Kidney epithelial cell (primary cell): Measurements from ENCODE around the gene DDX23. TPM values are rescaled to one million over a fixed set of nuclear protein-coding genes. Genes with fewer than 3 reads are reported as not detected.

Experiments used
- DNase-seq: peaks from one replicate; pipeline ENCODE4 v3.0.0-alpha.2; 2010; ENCODE audit warnings: low read depth
- H3K27me3 ChIP-seq: 2 replicates; pipeline ENCODE4 v1.6.0; 2011; ENCODE audit warnings: low read length; ENCODE audit not compliant: control insufficient read depth, insufficient read depth
- H3K36me3 ChIP-seq: 2 replicates; pipeline ENCODE4 v1.5.1; 2011; ENCODE audit warnings: low read length; ENCODE audit not compliant: control insufficient read depth, insufficient read depth
- H3K4me3 ChIP-seq: 2 replicates; pipeline ENCODE4 v1.5.1; 2011; ENCODE audit warnings: low read depth, mild to moderate bottlenecking, control low read depth, low read length
- CTCF ChIP-seq: IDR thresholded peaks from 2 replicates; pipeline ENCODE4 v1.5.1; 2011; ENCODE audit warnings: mild to moderate bottlenecking, moderate library complexity, low read length, control low read depth, inconsistent platforms; ENCODE audit not compliant: insufficient read depth, poor library complexity, severe bottlenecking
- total RNA-seq: library from RNA; depleted of rRNA; stranded (reverse); fragments of >200 nt; gene quantifications from 2 replicates; pipeline ENCODE4 v1.2.3, GENCODE V29; 2015

The DDX23 gene
- total RNA-seq, 1 donor from 2014 or later, result 65.1 TPM

GRCh38 chr12:48807981-48808380, 44.0 kb downstream of the DDX23 start:
- no peak for TF ChIP-seq CTCF
- no peak overlapping the region for H3K4me3 ChIP-seq
- DNase-seq, result no peak
- no peaks in the 10 kb centered on the region for H3K36me3 ChIP-seq
- H3K27me3 ChIP-seq, result no peaks in the 10 kb centered on the region

GRCh38 chr12:48803675-48804074, 48.3 kb downstream of the DDX23 start:
- no peaks in the 10 kb centered on the region for H3K36me3 ChIP-seq
- H3K27me3 ChIP-seq, result no peaks in the 10 kb centered on the region
- H3K4me3 ChIP-seq, result no peak overlapping the region
- DNase-seq, result no peak
- no peak for TF ChIP-seq CTCF

- Histone ChIP-seq H3K27me3 (no peaks in the 10 kb centered on the region), H3K4me3 (no peak overlapping the region), H3K36me3 (no peaks in the 10 kb centered on the region)
- no peak for DNase-seq
- no peak for TF ChIP-seq CTCF
Observed at GRCh38 chr12:48800971-48801370, 51.0 kb downstream of the DDX23 start.

- Histone ChIP-seq H3K4me3 (no peak overlapping the region), H3K27me3 (no peaks in the 10 kb centered on the region), H3K36me3 (no peaks in the 10 kb centered on the region)
- TF ChIP-seq CTCF, result no peak
- no peak for DNase-seq
Observed at GRCh38 chr12:48800457-48800856, 51.5 kb downstream of the DDX23 start.

- no peaks in the 10 kb centered on the region for H3K36me3 ChIP-seq
- no peak for TF ChIP-seq CTCF
- no peaks in the 10 kb centered on the region for H3K27me3 ChIP-seq
- no peak for DNase-seq
- no peak overlapping the region for H3K4me3 ChIP-seq
Observed at GRCh38 chr12:48796976-48797375, 55.0 kb downstream of the DDX23 start.
